H1 (cell line): ENCODE measurements around the gene ZDHHC9. TPM values are rescaled to one million over a fixed set of nuclear protein-coding genes. Genes with fewer than 3 reads are reported as not detected.

Source experiments
- CTCF ChIA-PET: fragments of 300-600 bp; sonication (Branson Sonifier 250); formaldehyde crosslinking; loops from one replicate; lab custom pipeline; 2021; ENCODE audit not compliant: partially characterized antibody; lab: Charles Lee
- POLR2A ChIA-PET: fragments of 300-600 bp; sonication (Branson Sonifier 250); formaldehyde crosslinking; loops from one replicate; lab custom pipeline; 2021; ENCODE audit warnings: inconsistent platforms; ENCODE audit not compliant: partially characterized antibody; lab: Charles Lee
- DNase-seq, 2 experiments: peaks; one replicate each; pipeline versions ENCODE4 v3.0.0 to v3.0.0-alpha.2; 2010 to 2022; ENCODE audit warnings: low spot score in 2 of 2, low read depth in 1 of 2, mixed read lengths in 1 of 2
- FAIRE-seq: peaks from 2 replicates; lab custom pipeline; 2011; peaks lifted over from hg19 to GRCh38; lab: Jason Lieb, UNC
- H2AFZ ChIP-seq: 2 replicates; pipeline ENCODE4 v1.8.1; 2012; ENCODE audit warnings: low read length, inconsistent platforms
- H2AK5ac ChIP-seq: 2 replicates; pipeline ENCODE4 v1.6.1; 2013; ENCODE audit warnings: low read depth, low read length
- H2BK120ac ChIP-seq: replicated peaks from 2 replicates; pipeline ENCODE3; 2013; ENCODE audit warnings: low read depth, low read length, inconsistent platforms
- H2BK12ac ChIP-seq: 2 replicates; pipeline ENCODE4 v1.6.1; 2013; ENCODE audit warnings: low read depth, low read length
- H2BK15ac ChIP-seq: 2 replicates; pipeline ENCODE4 v1.6.1; 2013; ENCODE audit warnings: low read length
- H2BK20ac ChIP-seq: 2 replicates; pipeline ENCODE4 v1.6.1; 2013; ENCODE audit warnings: low read length
- H2BK5ac ChIP-seq: 2 replicates; pipeline ENCODE4 v1.6.1; 2013; ENCODE audit warnings: low read depth, low read length
- H3K14ac ChIP-seq: 2 replicates; pipeline ENCODE4 v1.6.1; 2013; ENCODE audit warnings: inconsistent platforms; ENCODE audit not compliant: insufficient read length
- H3K18ac ChIP-seq: 2 replicates; pipeline ENCODE4 v1.6.1; 2013; ENCODE audit warnings: low read length; ENCODE audit errors: extremely low read depth
- H3K23ac ChIP-seq: 2 replicates; pipeline ENCODE4 v1.6.1; 2013; ENCODE audit warnings: inconsistent platforms; ENCODE audit not compliant: insufficient read length
- H3K23me2 ChIP-seq: 2 replicates; pipeline ENCODE4 v1.6.1; 2013; ENCODE audit warnings: low read depth, low read length
- H3K27ac ChIP-seq: 2 replicates; pipeline ENCODE4 v1.6.1; 2011; ENCODE audit warnings: low read depth, low read length, inconsistent platforms
- H3K27me3 ChIP-seq, 4 experiments: replicated peaks in 1 of 4; 1 replicate in 1 of 4; 2 replicates in 3 of 4; pipeline versions ENCODE4 v1.6.1 to v1.8.1; 2011 to 2013; ENCODE audit warnings: low read length in 3 of 4, mild to moderate bottlenecking in 3 of 4, inconsistent platforms in 2 of 4, mixed read lengths in 2 of 4, moderate library complexity in 1 of 4; ENCODE audit not compliant: control insufficient read depth in 3 of 4, insufficient read depth in 3 of 4; ENCODE audit errors: extremely low read depth in 1 of 4
- H3K36me3 ChIP-seq, 4 experiments: 2 replicates each; pipeline versions ENCODE4 v1.6.1 to v1.8.1; 2011 to 2013; ENCODE audit warnings: mild to moderate bottlenecking in 4 of 4, low read length in 3 of 4, moderate library complexity in 2 of 4, control low read depth in 1 of 4, inconsistent platforms in 1 of 4; ENCODE audit not compliant: insufficient read depth in 4 of 4, control insufficient read depth in 2 of 4
- H3K4ac ChIP-seq: replicated peaks from 2 replicates; pipeline ENCODE3; 2013; ENCODE audit warnings: low read length, low read depth, mixed read lengths, inconsistent platforms; ENCODE audit not compliant: insufficient read length
- H3K4me1 ChIP-seq, 4 experiments: replicated peaks in 1 of 4; 1 replicate in 1 of 4; 2 replicates in 3 of 4; pipeline versions ENCODE4 v1.6.1 to v1.8.1; 2011 to 2013; ENCODE audit warnings: low read length in 3 of 4, inconsistent platforms in 2 of 4, mixed read lengths in 1 of 4; ENCODE audit not compliant: insufficient read depth in 4 of 4, control insufficient read depth in 3 of 4
- H3K4me2 ChIP-seq, 2 experiments: 2 replicates each; pipeline versions ENCODE4 v1.6.1 to v1.8.1; 2011 to 2013; ENCODE audit warnings: low read depth in 2 of 2, low read length in 2 of 2, control low read depth in 1 of 2, inconsistent platforms in 1 of 2, mild to moderate bottlenecking in 1 of 2; ENCODE audit not compliant: insufficient read depth in 1 of 2
- H3K4me3 ChIP-seq, 4 experiments: fragments of 200-600, 300-600 bp in 1 of 4; sonication (generic), shearing (Covaris generic), sonication (Bioruptor Twin) in 1 of 4; 2 replicates each; pipeline versions ENCODE4 v1.5.1 to v1.8.1; 2011 to 2016; ENCODE audit warnings: low read length in 4 of 4, low read depth in 3 of 4, control low read depth in 2 of 4, inconsistent platforms in 2 of 4, mild to moderate bottlenecking in 2 of 4, mixed read lengths in 1 of 4, moderate library complexity in 1 of 4; ENCODE audit not compliant: insufficient read depth in 2 of 4; ENCODE audit errors: extremely low read depth in 1 of 4
- H3K56ac ChIP-seq: replicated peaks from 2 replicates; pipeline ENCODE3; 2013; ENCODE audit warnings: low read depth, mild to moderate bottlenecking, mixed read lengths, low read length, inconsistent platforms; ENCODE audit not compliant: insufficient read length
- H3K79me1 ChIP-seq: 2 replicates; pipeline ENCODE4 v1.6.1; 2013; ENCODE audit warnings: low read depth, low read length, control low read depth
- H3K79me2 ChIP-seq, 2 experiments: 2 replicates each; pipeline versions ENCODE4 v1.6.1 to v1.8.1; 2012 to 2013; ENCODE audit warnings: low read length in 2 of 2, mild to moderate bottlenecking in 2 of 2, inconsistent platforms in 1 of 2; ENCODE audit not compliant: insufficient read depth in 2 of 2, control insufficient read depth in 1 of 2
- H3K9ac ChIP-seq, 4 experiments: replicated peaks in 1 of 4; 1 replicate in 1 of 4; 2 replicates in 3 of 4; pipeline versions ENCODE4 v1.6.1 to v1.8.1; 2011 to 2013; ENCODE audit warnings: low read depth in 3 of 4, low read length in 3 of 4, control low read depth in 2 of 4, mild to moderate bottlenecking in 2 of 4, moderate library complexity in 2 of 4, inconsistent platforms in 1 of 4; ENCODE audit errors: extremely low read depth in 1 of 4
- H3K9me3 ChIP-seq, 2 experiments: 2 replicates each; pipeline versions ENCODE4 v1.6.1 to v1.8.1; 2012 to 2013; ENCODE audit warnings: mild to moderate bottlenecking in 2 of 2, moderate library complexity in 2 of 2, control low read depth in 1 of 2, inconsistent platforms in 1 of 2, low read depth in 1 of 2, low read length in 1 of 2, mixed read lengths in 1 of 2; ENCODE audit not compliant: insufficient read depth in 2 of 2
- H4K20me1 ChIP-seq, 2 experiments: replicated peaks in 1 of 2; 2 replicates each; pipeline versions ENCODE3 to v1.8.1; 2011 to 2013; ENCODE audit warnings: inconsistent platforms in 2 of 2, low read length in 2 of 2, mild to moderate bottlenecking in 1 of 2; ENCODE audit not compliant: insufficient read depth in 2 of 2, control insufficient read depth in 1 of 2
- H4K5ac ChIP-seq: 2 replicates; pipeline ENCODE4 v1.6.1; 2013; ENCODE audit warnings: low read length, low read depth, mixed read lengths, inconsistent platforms; ENCODE audit not compliant: insufficient read length
- H4K8ac ChIP-seq: 2 replicates; pipeline ENCODE4 v1.8.0; 2013; ENCODE audit warnings: mild to moderate bottlenecking, moderate library complexity, low read length, inconsistent platforms; ENCODE audit not compliant: insufficient read depth; ENCODE audit errors: extremely low read depth
- H4K91ac ChIP-seq: replicated peaks from 2 replicates; pipeline ENCODE3; 2013; ENCODE audit warnings: low read length, mixed read lengths, inconsistent platforms; ENCODE audit not compliant: insufficient read length
- EZH2 ChIP-seq: fragments of 200-600 bp; sonication (generic); IDR thresholded peaks from 2 replicates; pipeline ENCODE4 v1.7.1; 2012; ENCODE audit warnings: low read depth, mild to moderate bottlenecking, moderate library complexity, low read length, inconsistent platforms; ENCODE audit not compliant: severe bottlenecking
- KDM5A ChIP-seq: fragments of 200-600 bp; IDR thresholded peaks from 2 replicates; pipeline ENCODE4 v1.7.1; 2012; ENCODE audit warnings: mild to moderate bottlenecking, low read length, inconsistent platforms, mixed read lengths
- NRF1 ChIP-seq: IDR thresholded peaks from 2 replicates; pipeline ENCODE4 v1.6.1; 2011; ENCODE audit warnings: mild to moderate bottlenecking, low read depth, low read length, improper control_type of control experiment
- PHF8 ChIP-seq: fragments of 200-600 bp; sonication (generic); conservative IDR thresholded peaks from 2 replicates; pipeline ENCODE4 v1.7.1; 2012; ENCODE audit warnings: low read depth, mild to moderate bottlenecking, inconsistent platforms, low read length, moderate library complexity
- POLR2A ChIP-seq, 2 experiments: IDR thresholded peaks; 1 replicate in 1 of 2; 2 replicates in 1 of 2; pipeline ENCODE4 v1.6.1; 2011; ENCODE audit warnings: low read depth in 2 of 2, low read length in 2 of 2, mild to moderate bottlenecking in 2 of 2; ENCODE audit errors: control extremely low read depth in 1 of 2
- RAD21 ChIP-seq, 2 experiments: IDR thresholded peaks in 1 of 2; conservative IDR thresholded peaks in 1 of 2; 2 replicates each; pipeline ENCODE4 v1.6.1; 2011; ENCODE audit warnings: low read depth in 2 of 2, low read length in 2 of 2, improper control_type of control experiment in 1 of 2, inconsistent platforms in 1 of 2, mild to moderate bottlenecking in 1 of 2, moderate library complexity in 1 of 2
- RXRA ChIP-seq: IDR thresholded peaks from 2 replicates; pipeline ENCODE4 v1.6.1; 2011; ENCODE audit warnings: low read depth, mild to moderate bottlenecking, low read length, moderate library complexity; ENCODE audit not compliant: insufficient read depth
- SIRT6 ChIP-seq: IDR thresholded peaks from one replicate; pipeline ENCODE4 v1.7.1; 2012; ENCODE audit warnings: low read length, inconsistent platforms
- SIX5 ChIP-seq: IDR thresholded peaks from 2 replicates; pipeline ENCODE4 v1.6.1; 2011; ENCODE audit warnings: mild to moderate bottlenecking, low read depth, low read length
- SP1 ChIP-seq: IDR thresholded peaks from 2 replicates; pipeline ENCODE4 v1.6.1; 2011; ENCODE audit warnings: low read depth, low read length
- SP2 ChIP-seq: IDR thresholded peaks from 2 replicates; pipeline ENCODE4 v1.6.1; 2012; ENCODE audit warnings: mild to moderate bottlenecking, low read length, inconsistent platforms
- SP4 ChIP-seq: IDR thresholded peaks from 2 replicates; pipeline ENCODE4 v1.6.1; 2012; ENCODE audit warnings: low read length, inconsistent platforms
- WGBS, 2 experiments: shearing (Covaris generic) in 1 of 2; methylation state at CpG; one replicate each; pipeline versions ENCODE4 v1.1.6 to v1.1.7; 2013 to 2015; ENCODE audit warnings: low lambda C conversion rate in 2 of 2, mixed read lengths in 2 of 2, inconsistent platforms in 1 of 2, low coverage in 1 of 2, missing lambda C conversion rate in 1 of 2; ENCODE audit not compliant: insufficient replicate concordance in 2 of 2, insufficient coverage in 1 of 2, insufficient read length in 1 of 2; ENCODE audit errors: extremely low coverage in 1 of 2, missing lambda C conversion rate in 1 of 2; 5-methylcytosine and 5-hydroxymethylcytosine counted together
- polyA plus RNA-seq, 7 experiments: library from polyadenylated mRNA; depleted of rRNA in 3 of 7; stranded (reverse) in 5 of 7; unstranded in 2 of 7; fragments of >200 nt in 5 of 7; fragments of 200-250 nt in 2 of 7; gene quantifications; 1 replicate in 5 of 7; 2 replicates in 1 of 7; 4 replicates in 1 of 7; pipeline versions ENCODE4 v1.2.1 to v1.2.3, GENCODE V29; 2011 to 2013; ENCODE audit warnings: missing spikeins in 2 of 7, mixed read lengths in 2 of 7
- total RNA-seq: library from RNA; stranded (reverse); fragmentation: NEBNext Ultra II Directional; extraction: Animal tissue kit (Norgen Biotek cat#: 25700); gene quantifications from 2 replicates; pipeline ENCODE4 v1.2.1, GENCODE V29; 2021
- TF ChIP-seq, protein P1 (sequence below): IDR thresholded peaks from 2 replicates; pipeline ENCODE4 v1.6.1; 2012; ENCODE audit warnings: low read length, inconsistent platforms

ZDHHC9 gene
- total and polyA plus RNA-seq, 2 of the 8 experiments (the other 6 are each of a cell fraction or from before 2014, with no cell fraction given), result 18.1 to 28.3 TPM

DNA sequence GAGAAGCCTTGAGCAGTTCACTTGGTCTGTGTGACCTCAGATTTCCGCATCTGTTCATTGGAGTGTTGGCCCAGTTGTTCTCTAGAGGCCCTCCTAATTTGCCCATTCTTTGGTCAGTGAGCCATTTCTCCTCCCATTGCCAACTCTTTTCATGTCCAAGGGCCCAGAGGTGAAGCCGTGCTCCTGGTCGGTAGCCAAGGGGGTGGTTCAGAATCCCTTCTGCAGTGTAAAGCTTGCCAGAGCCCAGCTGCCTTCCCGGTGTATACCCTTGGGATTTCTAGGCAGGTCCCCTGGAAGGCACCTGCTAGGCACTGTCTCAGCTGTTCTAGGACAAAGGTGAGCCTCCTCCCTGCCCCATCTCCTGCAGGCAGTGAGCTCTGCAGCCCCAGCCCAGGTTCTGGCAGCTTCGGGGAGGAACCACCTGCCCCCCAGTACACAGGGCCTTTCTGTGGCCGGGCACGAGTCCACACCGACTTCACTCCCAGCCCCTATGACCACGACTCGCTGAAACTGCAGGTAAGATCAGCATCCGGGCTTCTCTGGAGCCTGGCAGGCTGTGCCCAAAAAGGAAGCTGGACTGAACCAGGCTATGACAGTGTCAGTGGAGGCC, 51.6 kb downstream of the ZDHHC9 start:
- Histone ChIP-seq H3K36me3 (no peaks in the 10 kb centered on the region), H3K4ac (no peak overlapping the region), H3K4me3 (no peak overlapping the region), H3K27me3 (no peaks in the 10 kb centered on the region), H2BK5ac (no peak overlapping the region), H3K14ac (no peak overlapping the region), H3K79me2 (no peaks in the 10 kb centered on the region), H3K4me2 (no peak overlapping the region), H3K9ac (no peak overlapping the region), H4K20me1 (no peaks in the 10 kb centered on the region), H3K27ac (no peak overlapping the region), H2BK12ac (no peak overlapping the region), H3K23me2 (no peaks in the 10 kb centered on the region), H2BK120ac (no peak overlapping the region), H3K79me1 (no peaks in the 10 kb centered on the region), H3K9me3 (no peaks in the 10 kb centered on the region), H4K91ac (no peak overlapping the region), H2AFZ (no peak overlapping the region), H2BK20ac (no peak overlapping the region), H4K8ac (no peak overlapping the region), H3K4me1 (no peaks in the 10 kb centered on the region), H2BK15ac (no peak overlapping the region), H3K23ac (no peak overlapping the region), H2AK5ac (no peak overlapping the region), H4K5ac (no peak overlapping the region), H3K56ac (no peak overlapping the region), H3K18ac (no peak overlapping the region)
- DNase-seq (no peak), FAIRE-seq (no peak)
- ChIA-PET POLR2A (interaction anchor here (1.3 kb wide), 1 partner anchor 187 kb away, joined by 3 read pairs; no protein-coding TSS in a partner anchor), CTCF (interaction anchor here (1.0 to 1.8 kb wide), 5 partner anchors 10 to 184 kb away, joined by 3 to 6 read pairs (median 4); no protein-coding TSS in a partner anchor)
- 90% methylated on average over 2 of the region's 11 CpGs; no CpG with 5 or more reads in 1 of the 2 experiments for WGBS, 2 experiments
- TF ChIP-seq KDM5A (no peak), PHF8 (no peak), SIRT6 (no peak), SIX5 (no peak), SP1 (no peak), RAD21 (IDR thresholded peaks at IDR 0.05 in 1 of 2, conservative IDR thresholded peaks at IDR 0.05 in 1 of 2; ENCODE audit: low read depth in 2 of 2, low read length in 2 of 2) (no peak), POLR2A (IDR thresholded peaks at IDR 0.05; ENCODE audit: control extremely low read depth in 1 of 2, low read depth in 2 of 2, low read length in 2 of 2) (no peak), RXRA (no peak), NRF1 (no peak), SP4 (no peak), SP2 (no peak), EZH2 (no peak)
- TF ChIP-seq, protein P1, sequence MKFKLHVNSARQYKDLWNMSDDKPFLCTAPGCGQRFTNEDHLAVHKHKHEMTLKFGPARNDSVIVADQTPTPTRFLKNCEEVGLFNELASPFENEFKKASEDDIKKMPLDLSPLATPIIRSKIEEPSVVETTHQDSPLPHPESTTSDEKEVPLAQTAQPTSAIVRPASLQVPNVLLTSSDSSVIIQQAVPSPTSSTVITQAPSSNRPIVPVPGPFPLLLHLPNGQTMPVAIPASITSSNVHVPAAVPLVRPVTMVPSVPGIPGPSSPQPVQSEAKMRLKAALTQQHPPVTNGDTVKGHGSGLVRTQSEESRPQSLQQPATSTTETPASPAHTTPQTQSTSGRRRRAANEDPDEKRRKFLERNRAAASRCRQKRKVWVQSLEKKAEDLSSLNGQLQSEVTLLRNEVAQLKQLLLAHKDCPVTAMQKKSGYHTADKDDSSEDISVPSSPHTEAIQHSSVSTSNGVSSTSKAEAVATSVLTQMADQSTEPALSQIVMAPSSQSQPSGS, result no peak
